ENCODE data around the gene MALAT1.
"Not testable (repeated sequence)": the region's sequence is repeated elsewhere in the genome, so short reads cannot be mapped to it uniquely, and the experiment has no call there.

MALAT1 gene

GRCh38 chr11:65498042-65498726, 661 bp upstream of the MALAT1 start:
- DNase-seq (ENCODE audit: low read depth, low spot score): no peak

GRCh38 chr11:65498727-65498976, 193 bp upstream of the MALAT1 start:
- no peak for DNase-seq (ENCODE audit: low read depth, low spot score)

- DNase-seq (ENCODE audit: low read depth, low spot score): no peak
Measured at GRCh38 chr11:65499713-65500386, 1.0 kb downstream of the MALAT1 start.

GRCh38 chr11:65500387-65501185, 1.7 kb downstream of the MALAT1 start:
- no peak for DNase-seq (ENCODE audit: low read depth, low spot score)

- no peak for DNase-seq (ENCODE audit: low read depth, low spot score)
Measured at GRCh38 chr11:65501186-65501471, 2.3 kb downstream of the MALAT1 start.

GRCh38 chr11:65501472-65502273, 2.8 kb downstream of the MALAT1 start:
- no peak for DNase-seq (ENCODE audit: low read depth, low spot score)

GRCh38 chr11:65502274-65502554, 3.4 kb downstream of the MALAT1 start:
- DNase-seq (ENCODE audit: low read depth, low spot score): no peak

GRCh38 chr11:65502555-65503367, 3.9 kb downstream of the MALAT1 start:
- DNase-seq (ENCODE audit: low read depth, low spot score): no peak

- DNase-seq (ENCODE audit: low read depth, low spot score): no peak
Measured at GRCh38 chr11:65503368-65503948, 4.6 kb downstream of the MALAT1 start.

GRCh38 chr11:65503949-65504673, 5.3 kb downstream of the MALAT1 start:
- DNase-seq (ENCODE audit: low read depth, low spot score): no peak

GRCh38 chr11:65504674-65505465, 6.0 kb downstream of the MALAT1 start:
- no peak for DNase-seq (ENCODE audit: low read depth, low spot score)

GRCh38 chr11:65505466-65506289, 6.8 kb downstream of the MALAT1 start:
- DNase-seq (ENCODE audit: low read depth, low spot score): no peak

- DNase-seq (ENCODE audit: low read depth, low spot score): no peak
Measured at GRCh38 chr11:65506290-65506771, 7.5 kb downstream of the MALAT1 start.

- DNase-seq (ENCODE audit: low read depth, low spot score): no peak
Measured at GRCh38 chr11:65506772-65507505, 8.1 kb downstream of the MALAT1 start.

GRCh38 chr11:65512311-65512710, 13.5 kb downstream of the MALAT1 start:
- not testable (repeated sequence) for DNase-seq (ENCODE audit: low read depth, low spot score)

GRCh38 chr11:65516135-65516968, 17.5 kb downstream of the MALAT1 start:
- DNase-seq (ENCODE audit: low read depth, low spot score): no peak

- DNase-seq (ENCODE audit: low read depth, low spot score): not testable (repeated sequence)
Measured at GRCh38 chr11:65518941-65519549, 20.2 kb downstream of the MALAT1 start.

All from activated naive CD8-positive, alpha-beta T cell treated with anti-CD3 and anti-CD28 coated beads, Interleukin-2, amount 50 U/mL, for 16 hours (primary cell).